ENCODE measurements around the gene BRAF.
"Not testable (repeated sequence)": the region's sequence is repeated elsewhere in the genome, so short reads cannot be mapped to it uniquely, and the experiment has no call there.

The BRAF gene

GRCh38 chr7:140774371-140774770 is 150.4 kb downstream of the BRAF start:
- no peak overlapping the region for H3K4me3 ChIP-seq (ENCODE audit: low read depth, low read length)
- no peak for TF ChIP-seq CTCF (IDR thresholded peaks at IDR 0.05; ENCODE audit: low read depth, low read length)
- in situ Hi-C loops (cut with HindIII; ENCODE audit: low sequenced_read_pairs), result no loop called here
- DNase-seq (ENCODE audit: low read depth, low spot score), result no peak

- DNase-seq (ENCODE audit: low read depth, low spot score), result no peak
- no peak for TF ChIP-seq CTCF (IDR thresholded peaks at IDR 0.05; ENCODE audit: low read depth, low read length)
- in situ Hi-C loops (cut with HindIII; ENCODE audit: low sequenced_read_pairs), result no loop called here
- H3K4me3 ChIP-seq (ENCODE audit: low read depth, low read length), result no peak overlapping the region
Observed at GRCh38 chr7:140773104-140773503, 151.6 kb downstream of the BRAF start.

- DNase-seq (ENCODE audit: low read depth, low spot score), result no peak
- in situ Hi-C loops (cut with HindIII; ENCODE audit: low sequenced_read_pairs), result no loop called here
- no peak for TF ChIP-seq CTCF (IDR thresholded peaks at IDR 0.05; ENCODE audit: low read depth, low read length)
- no peak overlapping the region for H3K4me3 ChIP-seq (ENCODE audit: low read depth, low read length)
Observed at GRCh38 chr7:140771826-140772225, 152.9 kb downstream of the BRAF start.

- TF ChIP-seq CTCF (IDR thresholded peaks at IDR 0.05; ENCODE audit: low read depth, low read length), result no peak
- in situ Hi-C loops (cut with HindIII; ENCODE audit: low sequenced_read_pairs), result no loop called here
Observed at GRCh38 chr7:140769852-140770251, 154.9 kb downstream of the BRAF start.

GRCh38 chr7:140767418-140767817 is 157.3 kb downstream of the BRAF start:
- in situ Hi-C loops (cut with HindIII; ENCODE audit: low sequenced_read_pairs), result no loop called here
- no peak for TF ChIP-seq CTCF (IDR thresholded peaks at IDR 0.05; ENCODE audit: low read depth, low read length)
- DNase-seq (ENCODE audit: low read depth, low spot score), result no peak
- H3K4me3 ChIP-seq (ENCODE audit: low read depth, low read length), result no peak overlapping the region

More at GRCh38 chr7:140769852-140770251, 154.9 kb downstream of the BRAF start:
- no peak overlapping the region for H3K4me3 ChIP-seq (ENCODE audit: low read depth, low read length)
- no peak for DNase-seq (ENCODE audit: low read depth, low spot score)

- in situ Hi-C loops (cut with HindIII; ENCODE audit: low sequenced_read_pairs); H3K4me3 ChIP-seq (ENCODE audit: low read depth, low read length); DNase-seq (ENCODE audit: low read depth, low spot score): not testable (repeated sequence)
Observed at GRCh38 chr7:140765441-140765840, 159.3 kb downstream of the BRAF start.

GRCh38 chr7:140763166-140763565 is 161.6 kb downstream of the BRAF start:
- DNase-seq (ENCODE audit: low read depth, low spot score); in situ Hi-C loops (cut with HindIII; ENCODE audit: low sequenced_read_pairs); H3K4me3 ChIP-seq (ENCODE audit: low read depth, low read length): not testable (repeated sequence)

GRCh38 chr7:140761375-140761774 is 163.4 kb downstream of the BRAF start:
- in situ Hi-C loops (cut with HindIII; ENCODE audit: low sequenced_read_pairs); DNase-seq (ENCODE audit: low read depth, low spot score); H3K4me3 ChIP-seq (ENCODE audit: low read depth, low read length): not testable (repeated sequence)
